Esophagus squamous epithelium (tissue), 5 donors: ENCODE measurements around the gene LRRC53. TPM values are rescaled to one million over a fixed set of nuclear protein-coding genes. Genes with fewer than 3 reads are reported as not detected.

ENCODE experiments used
- DNase-seq: peaks from one replicate; lab custom pipeline; 2025; lab: John Stamatoyannopoulos, UW
- H3K27ac ChIP-seq, 4 donors: fragments of 200-600 bp; sonication (generic); one replicate each; pipeline ENCODE4 v1.5.1; 2016 to 2019; ENCODE audit warnings: mild to moderate bottlenecking in 1 of 4
- H3K27me3 ChIP-seq, 4 donors: fragments of 200-600 bp; sonication (generic); 1 replicate in 3 of 4; 2 replicates in 1 of 4; pipeline versions ENCODE4 v1.5.1 to v1.6.0; 2017 to 2021; ENCODE audit warnings: antibody characterized with exemption in 1 of 4
- H3K36me3 ChIP-seq, 3 donors: fragments of 200-600 bp; sonication (generic); one replicate each; pipeline ENCODE4 v1.5.1; 2016 to 2019
- H3K4me1 ChIP-seq, 3 donors: fragments of 200-600 bp; sonication (generic); one replicate each; pipeline ENCODE4 v1.5.1; 2017 to 2019
- H3K4me3 ChIP-seq, 4 donors: fragments of 200-600 bp; sonication (generic); 1 replicate in 3 of 4; 2 replicates in 1 of 4; pipeline ENCODE4 v1.5.1; 2016 to 2019; ENCODE audit warnings: mild to moderate bottlenecking in 2 of 4, moderate library complexity in 1 of 4
- H3K9me3 ChIP-seq, 3 donors: fragments of 200-600 bp; sonication (generic); one replicate each; pipeline ENCODE4 v1.5.1; 2016 to 2019
- CTCF ChIP-seq, 6 experiments: fragments of 450-650 bp in 4 of 6; fragments of 200-600 bp in 2 of 6; sonication (generic) in 2 of 6; IDR thresholded peaks; one replicate each; pipeline ENCODE4 v1.5.1; 2016 to 2019; ENCODE audit warnings: antibody characterized with exemption in 6 of 6, mild to moderate bottlenecking in 4 of 6, moderate library complexity in 4 of 6
- POLR2A ChIP-seq, 4 donors: fragments of 450-650 bp; IDR thresholded peaks; one replicate each; pipeline ENCODE4 v1.6.1; 2017; ENCODE audit warnings: antibody characterized with exemption in 4 of 4, mild to moderate bottlenecking in 4 of 4, moderate library complexity in 3 of 4
- WGBS, 2 donors: methylation state at CpG; one replicate each; pipeline ENCODE4 v1.1.5; 2018; 5-methylcytosine and 5-hydroxymethylcytosine counted together
- intact Hi-C: fragments of 100-400 bp; cut with DNase I; formaldehyde crosslinking; loops from one replicate; pipeline ENCODE4 v1.15.0; 2022
- total RNA-seq, 4 donors: library from RNA; depleted of rRNA; stranded (reverse); fragments of >200 nt; gene quantifications; one replicate each; pipeline ENCODE4 v1.1.0, GENCODE V29; 2016
- donor health status: DM: yes; HTN: yes; CAD: no.

The LRRC53 gene
- total RNA-seq, 4 donors from 2014 or later: not detected

GRCh38 chr1:74480068-74480467 is 32.3 kb downstream of the LRRC53 start:
- H3K4me3 ChIP-seq: no peak overlapping the region
- no peaks in the 10 kb centered on the region for H3K27me3 ChIP-seq
- no peaks in the 10 kb centered on the region for H3K4me1 ChIP-seq
- DNase-seq: no peak
- H3K9me3 ChIP-seq: no peaks in the 10 kb centered on the region
- TF ChIP-seq POLR2A (IDR thresholded peaks at IDR 0.05) (no peak), CTCF (IDR thresholded peaks at IDR 0.05) (no peak)
- no peaks in the 10 kb centered on the region for H3K36me3 ChIP-seq
- intact Hi-C loops: no loop called here
- 63 to 73% methylated on average over 6 of the region's 6 CpGs for WGBS, 2 donors
- H3K27ac ChIP-seq: no peak overlapping the region

DNA sequence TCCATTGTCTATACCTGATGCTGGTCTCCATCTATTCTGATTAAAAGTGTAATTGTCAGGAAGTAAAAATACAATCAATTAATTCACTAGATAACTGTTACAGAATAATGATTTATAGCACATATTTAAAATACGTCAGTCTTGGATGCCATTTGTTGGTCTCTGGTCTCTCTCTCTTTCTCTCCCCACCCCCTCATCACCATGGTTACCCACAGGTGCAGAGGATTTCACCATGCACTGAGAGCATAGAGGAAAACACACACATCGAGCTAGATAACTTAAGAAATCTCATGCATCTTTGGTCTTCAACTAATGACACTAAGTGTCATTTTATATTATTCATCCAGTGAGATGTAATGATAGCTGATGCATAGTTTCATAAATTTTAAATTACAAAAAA is 33.4 kb downstream of the LRRC53 start:
- 45 to 50% methylated on average over 2 of the region's 2 CpGs for WGBS, 2 donors
- DNase-seq: no peak
- Histone ChIP-seq H3K9me3 (no peaks in the 10 kb centered on the region), H3K4me1 (no peaks in the 10 kb centered on the region), H3K27me3 (no peaks in the 10 kb centered on the region), H3K4me3 (no peak overlapping the region), H3K27ac (no peak overlapping the region), H3K36me3 (no peaks in the 10 kb centered on the region)
- no peak for TF ChIP-seq POLR2A (IDR thresholded peaks at IDR 0.05)
- no peak for TF ChIP-seq CTCF (IDR thresholded peaks at IDR 0.05)
- intact Hi-C loops: no loop called here

- intact Hi-C loops: no loop called here
- no peak for TF ChIP-seq POLR2A (IDR thresholded peaks at IDR 0.05)
- TF ChIP-seq CTCF (IDR thresholded peaks at IDR 0.05): no peak
Measured at GRCh38 chr1:74474585-74474984, 37.8 kb downstream of the LRRC53 start.

DNA sequence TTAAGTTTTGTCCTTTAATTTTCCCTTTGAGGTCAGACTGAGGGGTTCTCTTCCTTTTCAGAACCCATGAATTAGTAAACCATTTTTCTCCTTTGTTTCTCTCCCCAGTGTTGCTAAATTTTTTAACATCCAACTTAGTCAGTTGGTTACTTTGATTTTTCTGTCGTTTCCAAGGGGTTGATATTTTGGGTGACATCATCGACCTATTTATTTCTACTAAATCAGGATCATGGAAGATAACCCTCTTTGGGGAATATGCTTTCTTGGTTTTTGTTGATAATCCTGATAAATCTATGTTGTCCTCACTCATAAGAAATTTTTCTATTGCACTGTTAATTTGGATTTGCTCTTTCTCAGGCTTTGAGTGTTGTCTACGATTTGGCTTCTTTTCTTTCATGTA is 40.9 kb downstream of the LRRC53 start:
- intact Hi-C loops: no loop called here

More at GRCh38 chr1:74474585-74474984, 37.8 kb downstream of the LRRC53 start:
- WGBS, 2 donors: 51 to 54% methylated on average over 6 of the region's 6 CpGs
- no peak for DNase-seq
- Histone ChIP-seq H3K36me3 (no peaks in the 10 kb centered on the region), H3K4me1 (no peaks in the 10 kb centered on the region), H3K9me3 (no peaks in the 10 kb centered on the region), H3K4me3 (no peak overlapping the region), H3K27ac (no peak overlapping the region), H3K27me3 (no peaks in the 10 kb centered on the region)

GRCh38 chr1:74470936-74471335 is 41.5 kb downstream of the LRRC53 start:
- H3K27ac ChIP-seq: peak overlapping the region in 1 of 4 donors; percentile 58
- no peaks in the 10 kb centered on the region for H3K9me3 ChIP-seq
- H3K4me3 ChIP-seq: no peak overlapping the region
- no peaks in the 10 kb centered on the region for H3K4me1 ChIP-seq
- 24 to 58% methylated on average over 3 of the region's 3 CpGs for WGBS, 2 donors
- intact Hi-C loops: no loop called here
- no peaks in the 10 kb centered on the region for H3K36me3 ChIP-seq
- H3K27me3 ChIP-seq: no peaks in the 10 kb centered on the region
- DNase-seq: no peak
- no peak for TF ChIP-seq CTCF (IDR thresholded peaks at IDR 0.05)
- TF ChIP-seq POLR2A (IDR thresholded peaks at IDR 0.05): no peak

More for the DNA sequence above, 40.9 kb downstream of the LRRC53 start:
- Histone ChIP-seq H3K27ac (peak overlapping the region in 1 of 4 donors; percentile 19), H3K4me1 (no peaks in the 10 kb centered on the region), H3K9me3 (no peaks in the 10 kb centered on the region), H3K27me3 (no peaks in the 10 kb centered on the region), H3K4me3 (no peak overlapping the region), H3K36me3 (no peaks in the 10 kb centered on the region)
- TF ChIP-seq POLR2A (IDR thresholded peaks at IDR 0.05) (no peak), CTCF (IDR thresholded peaks at IDR 0.05) (no peak)
- WGBS, 2 donors: 37 to 53% methylated on average over 3 of the region's 3 CpGs
- no peak for DNase-seq
